Liver (tissue), 3 donors: Measurements from ENCODE around the gene MGAT3.

Source experiments
- ATF3 ChIP-seq: IDR thresholded peaks from 2 replicates; pipeline ENCODE4 v1.6.1; 2016; ENCODE audit warnings: antibody characterized with exemption
- CTCF ChIP-seq: fragments of 150-350 bp; IDR thresholded peaks from 2 replicates; pipeline ENCODE4 v1.5.1; 2017; ENCODE audit warnings: improper control_type of control experiment, low read depth, low read length; ENCODE audit not compliant: missing input control
- EGR1 ChIP-seq, 2 donors: IDR thresholded peaks; 2 replicates each; pipeline ENCODE4 v1.6.1; 2016 to 2018; ENCODE audit warnings: antibody characterized with exemption in 2 of 2, low read depth in 2 of 2
- FOXA1 ChIP-seq: IDR thresholded peaks from 2 replicates; pipeline ENCODE4 v1.6.1; 2016; ENCODE audit warnings: antibody characterized with exemption
- GABPA ChIP-seq, 2 donors: IDR thresholded peaks in 1 of 2; conservative IDR thresholded peaks in 1 of 2; 2 replicates each; pipeline ENCODE4 v1.6.1; 2016; ENCODE audit warnings: antibody characterized with exemption in 2 of 2, mild to moderate bottlenecking in 1 of 2, moderate library complexity in 1 of 2
- HNF4A ChIP-seq, 2 donors: conservative IDR thresholded peaks; 2 replicates each; pipeline ENCODE4 v1.6.1; 2016; ENCODE audit warnings: antibody characterized with exemption in 2 of 2, mild to moderate bottlenecking in 2 of 2
- JUND ChIP-seq, 2 donors: IDR thresholded peaks; 2 replicates each; pipeline ENCODE4 v1.6.1; 2016; ENCODE audit warnings: antibody characterized with exemption in 2 of 2
- RAD21 ChIP-seq, 2 donors: IDR thresholded peaks; 2 replicates each; pipeline ENCODE4 v1.6.1; 2016; ENCODE audit warnings: antibody characterized with exemption in 2 of 2, mild to moderate bottlenecking in 2 of 2
- REST ChIP-seq: IDR thresholded peaks from 2 replicates; pipeline ENCODE4 v1.6.1; 2016; ENCODE audit warnings: antibody characterized with exemption, mild to moderate bottlenecking
- RXRA ChIP-seq, 2 donors: IDR thresholded peaks; 2 replicates each; pipeline ENCODE4 v1.6.1; 2017 to 2018; ENCODE audit warnings: antibody characterized with exemption in 2 of 2, mild to moderate bottlenecking in 1 of 2
- TAF1 ChIP-seq: conservative IDR thresholded peaks from 2 replicates; pipeline ENCODE4 v1.6.1; 2016; ENCODE audit warnings: antibody characterized with exemption, mild to moderate bottlenecking
- ZBTB33 ChIP-seq: IDR thresholded peaks from 2 replicates; pipeline ENCODE4 v1.6.1; 2016; ENCODE audit warnings: antibody characterized with exemption
- TF ChIP-seq, protein P1 (sequence below): IDR thresholded peaks from 2 replicates; pipeline ENCODE4 v1.6.1; 2016; ENCODE audit warnings: antibody characterized with exemption
- donor health status: healthy.
- donor health status: healthy.

DNA sequence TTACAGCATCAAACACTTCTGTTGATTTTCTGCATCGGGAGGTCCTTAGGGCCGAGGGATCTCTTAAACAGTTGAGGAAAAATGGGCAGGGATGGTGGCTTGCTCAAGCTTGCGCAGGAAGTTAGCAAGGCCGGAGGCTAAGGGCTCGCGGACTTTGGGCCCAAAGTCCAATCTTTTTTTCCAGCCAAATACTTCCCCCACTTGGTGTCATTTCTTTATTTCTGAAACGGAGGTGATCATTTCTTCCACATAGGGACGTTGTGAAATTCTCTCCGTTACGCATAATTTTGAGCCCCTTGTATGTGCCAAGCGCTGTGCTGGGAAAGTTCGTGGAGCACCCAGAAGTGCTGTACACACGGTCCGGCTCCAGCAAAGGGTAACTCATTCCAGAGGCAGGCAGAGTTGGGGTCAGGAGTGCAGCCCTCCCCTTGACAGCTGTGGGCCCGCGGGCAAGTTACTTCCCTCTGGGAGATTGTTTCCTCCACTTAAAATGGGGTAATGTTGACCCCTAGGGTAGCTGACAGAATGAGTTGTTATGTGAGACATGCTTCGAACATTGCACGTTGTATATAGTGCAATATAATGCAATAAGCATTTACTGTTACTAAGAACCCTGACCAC lies 46.1 kb downstream of the MGAT3 start:
- TF ChIP-seq RAD21 (IDR thresholded peaks at IDR 0.05): peak in 1 of 2 donors; percentile 11
- TF ChIP-seq CTCF: no peak
- TF ChIP-seq ATF3: no peak
- TF ChIP-seq ZBTB33: no peak
- no peak for TF ChIP-seq REST
- peak; percentile 45 to 52 for TF ChIP-seq RXRA (IDR thresholded peaks at IDR 0.05)
- no peak for TF ChIP-seq TAF1
- no peak for TF ChIP-seq GABPA (IDR thresholded peaks at IDR 0.05 in 1 of 2, conservative IDR thresholded peaks at IDR 0.05 in 1 of 2)
- TF ChIP-seq, protein P1, sequence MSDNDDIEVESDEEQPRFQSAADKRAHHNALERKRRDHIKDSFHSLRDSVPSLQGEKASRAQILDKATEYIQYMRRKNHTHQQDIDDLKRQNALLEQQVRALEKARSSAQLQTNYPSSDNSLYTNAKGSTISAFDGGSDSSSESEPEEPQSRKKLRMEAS: no peak
- TF ChIP-seq HNF4A (conservative IDR thresholded peaks at IDR 0.05): peak; percentile 93 to 98
- no peak for TF ChIP-seq JUND (IDR thresholded peaks at IDR 0.05)
- no peak for TF ChIP-seq FOXA1
- TF ChIP-seq EGR1 (IDR thresholded peaks at IDR 0.05; ENCODE audit: low read depth in 2 of 2): peak in 1 of 2 donors; percentile 32
